Skeletal muscle cell (primary cell): ENCODE data around the gene MBD6.

Experiments used
- DNase-seq: peaks from one replicate; pipeline ENCODE4 v3.0.0-alpha.2; 2010; ENCODE audit warnings: low read depth
- H3K4me3 ChIP-seq: 2 replicates; pipeline ENCODE4 v1.5.1; 2011; ENCODE audit warnings: low read depth, mild to moderate bottlenecking, control low read depth, low read length, moderate library complexity

MBD6 gene

GRCh38 chr12:57525615-57526383 lies 3.2 kb downstream of the MBD6 start:
- no peak overlapping the region for H3K4me3 ChIP-seq
- no peak for DNase-seq

GRCh38 chr12:57526477-57527126 lies 4.0 kb downstream of the MBD6 start:
- DNase-seq, result no peak
- H3K4me3 ChIP-seq, result no peak overlapping the region

GRCh38 chr12:57527184-57527583 lies 4.6 kb downstream of the MBD6 start:
- no peak for DNase-seq
- H3K4me3 ChIP-seq, result no peak overlapping the region

- DNase-seq, result no peak
- no peak overlapping the region for H3K4me3 ChIP-seq
Measured at GRCh38 chr12:57528176-57528575, 5.6 kb downstream of the MBD6 start.

GRCh38 chr12:57528831-57529555 lies 6.4 kb downstream of the MBD6 start:
- no peak overlapping the region for H3K4me3 ChIP-seq
- DNase-seq, result no peak

- H3K4me3 ChIP-seq, result no peak overlapping the region
- no peak for DNase-seq
Measured at GRCh38 chr12:57529831-57530230, 7.2 kb downstream of the MBD6 start.

GRCh38 chr12:57530396-57531142 lies 7.9 kb downstream of the MBD6 start:
- H3K4me3 ChIP-seq, result no peak overlapping the region
- DNase-seq, result no peak

- H3K4me3 ChIP-seq, result no peak overlapping the region
- DNase-seq, result no peak
Measured at GRCh38 chr12:57531836-57532235, 9.2 kb downstream of the MBD6 start.

GRCh38 chr12:57533108-57533507 lies 10.5 kb downstream of the MBD6 start:
- H3K4me3 ChIP-seq, result no peak overlapping the region
- DNase-seq, result no peak

GRCh38 chr12:57534250-57534649 lies 11.6 kb downstream of the MBD6 start:
- H3K4me3 ChIP-seq, result no peak overlapping the region
- DNase-seq, result no peak

GRCh38 chr12:57534991-57535543 lies 12.4 kb downstream of the MBD6 start:
- H3K4me3 ChIP-seq, result no peak overlapping the region
- DNase-seq, result no peak

GRCh38 chr12:57535764-57536596 lies 13.4 kb downstream of the MBD6 start:
- H3K4me3 ChIP-seq, result no peak overlapping the region
- DNase-seq, result no peak

GRCh38 chr12:57536597-57536942 lies 13.9 kb downstream of the MBD6 start:
- H3K4me3 ChIP-seq, result no peak overlapping the region
- no peak for DNase-seq

GRCh38 chr12:57539134-57539768 lies 16.6 kb downstream of the MBD6 start:
- no peak overlapping the region for H3K4me3 ChIP-seq
- DNase-seq, result no peak

- DNase-seq, result no peak
- H3K4me3 ChIP-seq, result no peak overlapping the region
Measured at GRCh38 chr12:57541001-57541400, 18.4 kb downstream of the MBD6 start.

- DNase-seq, result no peak
- H3K4me3 ChIP-seq, result no peak overlapping the region
Measured at GRCh38 chr12:57541717-57542116, 19.1 kb downstream of the MBD6 start.

- H3K4me3 ChIP-seq, result no peak overlapping the region
- no peak for DNase-seq
Measured at GRCh38 chr12:57543581-57543980, 21.0 kb downstream of the MBD6 start.

- peak overlapping the region; percentile 93 for H3K4me3 ChIP-seq
- no peak for DNase-seq
Measured at GRCh38 chr12:57545809-57546437, 23.3 kb downstream of the MBD6 start.
